ENCODE results near the gene POU2F2.

POU2F2 gene

DNA sequence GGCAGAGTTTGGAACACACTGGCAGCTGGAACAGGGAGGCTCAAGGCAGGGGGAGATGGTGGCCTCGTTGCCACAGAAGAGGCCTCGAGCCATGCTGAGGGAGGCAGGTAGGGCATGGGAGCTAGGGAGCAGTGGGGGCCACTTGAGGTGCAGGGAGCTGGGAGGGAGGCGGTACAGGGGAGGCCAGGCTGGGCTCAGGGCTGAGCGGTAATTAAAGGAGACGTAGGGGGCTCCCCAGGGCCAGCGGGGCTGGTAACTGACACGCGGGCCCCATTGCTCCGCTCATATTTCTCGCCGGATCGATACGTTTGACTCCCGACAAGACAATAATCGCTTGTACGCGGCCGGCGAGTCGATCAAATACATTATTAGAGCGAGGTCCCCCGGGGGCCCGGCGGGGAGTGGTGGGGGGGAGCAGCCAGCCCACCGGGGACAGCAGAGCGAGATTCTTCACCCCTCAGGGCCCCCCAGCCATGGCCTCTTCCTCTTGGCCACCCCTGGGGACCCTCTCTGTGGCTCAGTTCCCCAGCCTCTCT is 2.4 kb upstream of the POU2F2 start:
- TF ChIP-seq, protein P1, sequence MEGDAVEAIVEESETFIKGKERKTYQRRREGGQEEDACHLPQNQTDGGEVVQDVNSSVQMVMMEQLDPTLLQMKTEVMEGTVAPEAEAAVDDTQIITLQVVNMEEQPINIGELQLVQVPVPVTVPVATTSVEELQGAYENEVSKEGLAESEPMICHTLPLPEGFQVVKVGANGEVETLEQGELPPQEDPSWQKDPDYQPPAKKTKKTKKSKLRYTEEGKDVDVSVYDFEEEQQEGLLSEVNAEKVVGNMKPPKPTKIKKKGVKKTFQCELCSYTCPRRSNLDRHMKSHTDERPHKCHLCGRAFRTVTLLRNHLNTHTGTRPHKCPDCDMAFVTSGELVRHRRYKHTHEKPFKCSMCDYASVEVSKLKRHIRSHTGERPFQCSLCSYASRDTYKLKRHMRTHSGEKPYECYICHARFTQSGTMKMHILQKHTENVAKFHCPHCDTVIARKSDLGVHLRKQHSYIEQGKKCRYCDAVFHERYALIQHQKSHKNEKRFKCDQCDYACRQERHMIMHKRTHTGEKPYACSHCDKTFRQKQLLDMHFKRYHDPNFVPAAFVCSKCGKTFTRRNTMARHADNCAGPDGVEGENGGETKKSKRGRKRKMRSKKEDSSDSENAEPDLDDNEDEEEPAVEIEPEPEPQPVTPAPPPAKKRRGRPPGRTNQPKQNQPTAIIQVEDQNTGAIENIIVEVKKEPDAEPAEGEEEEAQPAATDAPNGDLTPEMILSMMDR (conservative IDR thresholded peaks at IDR 0.05; ENCODE audit: control insufficient read depth, insufficient read depth, low read depth, low read length), result no peak
- no peak overlapping the region for H3K4me3 ChIP-seq (ENCODE audit: control insufficient read depth, low read depth, low read length)
- no peak for DNase-seq (ENCODE audit: low read depth)

GRCh38 chr19:42132851-42133528 is 744 bp upstream of the POU2F2 start:
- TF ChIP-seq, protein P1 (conservative IDR thresholded peaks at IDR 0.05; ENCODE audit: control insufficient read depth, insufficient read depth, low read depth, low read length), result peak; percentile 55
- H3K4me3 ChIP-seq (ENCODE audit: control insufficient read depth, low read depth, low read length), result peak overlapping the region; percentile 20
- no peak for DNase-seq (ENCODE audit: low read depth)

GRCh38 chr19:42131149-42132029 is 857 bp downstream of the POU2F2 start:
- peak overlapping the region; percentile 28 for H3K4me3 ChIP-seq (ENCODE audit: control insufficient read depth, low read depth, low read length)
- TF ChIP-seq, protein P1 (conservative IDR thresholded peaks at IDR 0.05; ENCODE audit: control insufficient read depth, insufficient read depth, low read depth, low read length), result no peak
- DNase-seq (ENCODE audit: low read depth), result no peak

DNA sequence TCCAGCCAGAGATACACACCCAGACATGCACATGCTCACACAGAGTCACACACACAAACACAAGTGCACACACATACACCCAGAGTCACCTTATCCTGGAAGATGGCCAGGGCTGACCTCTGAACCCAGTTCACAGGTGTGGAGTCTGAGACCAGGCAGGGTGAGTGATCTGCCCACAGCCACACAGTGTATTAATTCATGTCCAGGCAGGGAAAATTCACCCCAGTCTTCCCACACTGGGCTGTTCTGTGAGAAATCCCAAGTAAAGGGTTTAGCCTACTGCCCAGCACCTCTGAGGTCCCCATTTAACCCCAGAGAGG is 2.0 kb downstream of the POU2F2 start:
- no peak for DNase-seq (ENCODE audit: low read depth)
- TF ChIP-seq, protein P1 (conservative IDR thresholded peaks at IDR 0.05; ENCODE audit: control insufficient read depth, insufficient read depth, low read depth, low read length), result no peak
- no peak overlapping the region for H3K4me3 ChIP-seq (ENCODE audit: control insufficient read depth, low read depth, low read length)

- no peak overlapping the region for H3K4me3 ChIP-seq (ENCODE audit: control insufficient read depth, low read depth, low read length)
- TF ChIP-seq, protein P1 (conservative IDR thresholded peaks at IDR 0.05; ENCODE audit: control insufficient read depth, insufficient read depth, low read depth, low read length), result no peak
- peak; percentile 66 for DNase-seq (ENCODE audit: low read depth)
Observed at GRCh38 chr19:42129399-42130253, 2.6 kb downstream of the POU2F2 start.

DNA sequence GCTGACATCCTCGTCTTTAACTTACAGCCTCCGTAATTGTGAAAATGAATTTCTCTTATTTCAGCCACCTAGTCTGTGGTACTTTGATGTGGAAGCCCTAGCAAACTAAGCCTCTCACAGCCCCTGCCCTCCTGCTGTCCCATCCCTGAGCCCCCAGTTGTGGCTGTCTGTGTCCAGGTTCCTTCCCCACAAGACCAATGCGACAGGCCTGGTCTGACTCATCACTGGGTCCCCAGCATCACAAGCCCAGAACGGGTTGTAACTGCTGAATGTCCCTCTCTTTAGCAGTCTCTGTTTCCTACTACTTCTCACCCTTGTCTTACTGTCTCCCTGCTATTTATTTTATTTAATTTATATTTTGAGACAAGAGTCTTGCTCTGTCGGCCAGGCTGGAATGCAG is 5.7 kb downstream of the POU2F2 start:
- no peak overlapping the region for H3K4me3 ChIP-seq (ENCODE audit: control insufficient read depth, low read depth, low read length)
- TF ChIP-seq, protein P1 (conservative IDR thresholded peaks at IDR 0.05; ENCODE audit: control insufficient read depth, insufficient read depth, low read depth, low read length), result no peak
- no peak for DNase-seq (ENCODE audit: low read depth)

All from fibroblast of mammary gland (primary cell).